Stomach (tissue), 4 donors: Measurements from ENCODE around the gene D2HGDH.

Experiments used
- POLR2A ChIP-seq, 4 donors: fragments of 450-650 bp; IDR thresholded peaks; one replicate each; pipeline ENCODE4 v1.6.1; 2016; ENCODE audit warnings: antibody characterized with exemption in 4 of 4, control low read depth in 2 of 4, mild to moderate bottlenecking in 1 of 4, moderate library complexity in 1 of 4
- TF ChIP-seq, protein P1 (sequence below), 7 experiments: fragments of 450-650 bp in 4 of 7; fragments of 200-600 bp in 3 of 7; sonication (generic) in 3 of 7; IDR thresholded peaks; one replicate each; pipeline ENCODE4 v1.5.1; 2016 to 2019; ENCODE audit warnings: antibody characterized with exemption in 7 of 7, control low read depth in 2 of 7, mild to moderate bottlenecking in 1 of 7

DNA sequence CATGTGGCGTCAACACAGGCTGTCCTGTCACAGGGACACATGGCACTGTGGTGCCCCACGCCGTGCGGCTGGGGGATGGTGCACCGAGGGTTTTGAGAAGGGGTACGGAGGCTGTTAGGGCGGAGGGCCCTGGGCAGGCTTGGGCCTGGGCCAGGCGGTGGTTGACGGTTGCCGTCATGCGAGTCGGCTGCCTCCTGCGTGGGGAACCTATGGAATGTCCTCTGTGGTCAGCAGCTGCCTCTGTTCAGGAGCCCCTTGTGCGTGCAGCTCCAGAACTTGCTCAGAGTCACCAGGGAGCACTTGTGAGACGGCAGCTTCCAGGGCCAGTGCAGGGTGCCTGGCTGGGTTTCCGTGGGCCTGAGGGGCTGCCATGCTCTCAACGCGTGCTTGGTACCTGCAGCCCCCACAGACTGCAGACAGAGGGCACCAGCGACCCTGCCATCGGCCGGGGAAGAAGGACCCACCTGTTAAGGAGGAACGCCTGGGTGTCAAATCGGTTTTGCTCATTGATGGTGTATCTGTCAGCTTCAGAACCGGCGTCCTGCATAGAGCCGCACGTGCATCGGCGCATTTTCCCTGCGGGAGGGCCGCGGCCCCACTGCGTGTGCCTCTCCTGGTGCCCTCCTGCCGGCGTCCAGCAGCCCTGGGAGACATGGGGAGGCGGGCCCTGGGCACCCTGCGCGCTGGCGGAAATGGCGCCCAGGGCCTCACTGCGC is 10.0 kb upstream of the D2HGDH start:
- TF ChIP-seq, protein P1, sequence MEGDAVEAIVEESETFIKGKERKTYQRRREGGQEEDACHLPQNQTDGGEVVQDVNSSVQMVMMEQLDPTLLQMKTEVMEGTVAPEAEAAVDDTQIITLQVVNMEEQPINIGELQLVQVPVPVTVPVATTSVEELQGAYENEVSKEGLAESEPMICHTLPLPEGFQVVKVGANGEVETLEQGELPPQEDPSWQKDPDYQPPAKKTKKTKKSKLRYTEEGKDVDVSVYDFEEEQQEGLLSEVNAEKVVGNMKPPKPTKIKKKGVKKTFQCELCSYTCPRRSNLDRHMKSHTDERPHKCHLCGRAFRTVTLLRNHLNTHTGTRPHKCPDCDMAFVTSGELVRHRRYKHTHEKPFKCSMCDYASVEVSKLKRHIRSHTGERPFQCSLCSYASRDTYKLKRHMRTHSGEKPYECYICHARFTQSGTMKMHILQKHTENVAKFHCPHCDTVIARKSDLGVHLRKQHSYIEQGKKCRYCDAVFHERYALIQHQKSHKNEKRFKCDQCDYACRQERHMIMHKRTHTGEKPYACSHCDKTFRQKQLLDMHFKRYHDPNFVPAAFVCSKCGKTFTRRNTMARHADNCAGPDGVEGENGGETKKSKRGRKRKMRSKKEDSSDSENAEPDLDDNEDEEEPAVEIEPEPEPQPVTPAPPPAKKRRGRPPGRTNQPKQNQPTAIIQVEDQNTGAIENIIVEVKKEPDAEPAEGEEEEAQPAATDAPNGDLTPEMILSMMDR (IDR thresholded peaks at IDR 0.05), result no peak
- no peak for TF ChIP-seq POLR2A (IDR thresholded peaks at IDR 0.05)
